A172 (cell line): ENCODE measurements around the gene NTN4. TPM values are rescaled to one million over a fixed set of nuclear protein-coding genes. Genes with fewer than 3 reads are reported as not detected.
"Not testable (repeated sequence)": the region's sequence is repeated elsewhere in the genome, so short reads cannot be mapped to it uniquely, and the experiment has no call there.

Experiments used
- DNase-seq: peaks from one replicate; pipeline ENCODE4 v3.0.0-alpha.2; 2015; ENCODE audit warnings: low spot score
- total RNA-seq: library from RNA; depleted of rRNA; stranded (reverse); fragments of >200 nt; shearing (Covaris generic); gene quantifications from 2 replicates; pipeline ENCODE4 v1.2.3, GENCODE V29; 2014

NTN4 gene
- total RNA-seq, 1 experiment from 2014 or later, result 9.9 TPM

DNA sequence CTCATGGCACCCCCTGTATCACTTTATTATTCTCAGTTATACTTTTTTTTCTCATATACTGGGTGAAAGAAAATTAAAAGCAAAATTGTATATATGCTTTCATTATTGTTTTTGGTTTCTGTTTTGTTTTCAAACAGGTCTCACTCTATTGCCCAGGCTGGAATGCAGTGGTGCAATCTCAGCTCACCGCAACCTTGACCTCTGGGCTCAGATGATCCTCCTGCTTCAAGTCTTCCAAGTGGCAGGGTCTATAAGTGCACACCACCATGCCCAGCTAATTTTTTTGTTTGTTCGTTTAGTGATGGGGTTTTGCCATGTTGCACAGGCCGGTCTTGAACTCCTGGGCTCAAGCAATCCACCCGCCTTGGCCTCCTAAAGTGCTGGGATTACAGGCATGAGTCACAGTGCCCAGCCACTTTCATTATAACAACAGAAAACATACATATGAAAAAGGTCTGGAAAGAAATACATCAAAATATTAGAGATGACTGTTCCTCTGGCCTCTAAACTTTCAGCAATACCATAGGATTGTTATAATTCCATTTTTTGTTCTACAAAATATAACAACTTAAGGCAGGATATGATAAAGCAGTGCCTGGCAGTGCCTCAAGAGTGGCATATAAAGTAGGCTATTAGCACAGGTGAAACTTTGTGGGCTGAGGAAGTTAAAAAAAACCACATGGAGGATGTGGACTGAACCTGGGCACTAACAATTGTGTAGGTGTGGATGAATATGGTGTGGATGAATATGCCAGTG is 5.8 kb upstream of the NTN4 start:
- DNase-seq, result no peak

DNA sequence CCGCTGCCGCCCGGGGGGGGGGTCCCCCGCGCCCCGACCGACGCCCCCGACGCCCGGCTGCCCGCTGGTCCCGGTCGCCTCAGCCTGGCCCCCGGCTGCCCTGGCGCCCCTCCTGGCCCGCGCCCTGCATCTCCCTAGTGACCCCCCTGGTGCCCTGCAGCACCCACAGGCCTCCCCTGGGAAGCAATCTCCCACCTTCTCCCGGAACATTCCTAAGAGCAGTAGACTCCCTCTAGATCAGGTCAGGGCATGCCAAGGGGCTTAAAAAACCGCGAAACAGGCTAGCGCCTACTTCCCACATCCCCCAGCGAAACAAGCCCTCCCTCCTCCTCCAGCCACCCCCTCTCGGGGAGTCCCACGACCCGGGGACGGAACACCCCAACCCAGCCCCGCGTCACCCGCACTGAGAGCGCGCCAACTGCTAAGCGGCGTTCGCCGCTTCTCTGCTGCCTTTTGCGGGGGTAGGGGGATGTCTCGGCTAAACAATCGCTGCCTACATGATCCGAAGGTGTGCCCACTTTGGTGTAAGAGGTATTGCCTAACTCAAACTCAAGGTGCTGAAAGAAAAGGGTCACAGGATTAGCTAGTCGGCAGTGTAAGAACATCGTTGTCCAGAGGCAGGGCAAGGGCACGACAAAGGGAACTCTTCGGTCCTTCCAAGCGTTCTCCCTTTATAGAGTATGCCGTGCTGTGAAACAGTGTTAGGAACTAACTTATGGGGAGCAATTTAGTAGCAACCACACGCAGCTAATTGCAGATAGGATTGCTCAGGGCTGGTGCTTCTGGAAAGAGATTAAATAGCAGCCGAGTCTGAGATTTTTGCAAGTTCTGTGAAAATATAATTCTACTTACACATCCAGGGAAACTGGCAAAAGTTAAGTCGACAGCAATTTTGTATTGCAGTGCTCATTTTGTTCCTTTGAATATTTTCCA is 619 bp upstream of the NTN4 start:
- DNase-seq, result no peak

DNA sequence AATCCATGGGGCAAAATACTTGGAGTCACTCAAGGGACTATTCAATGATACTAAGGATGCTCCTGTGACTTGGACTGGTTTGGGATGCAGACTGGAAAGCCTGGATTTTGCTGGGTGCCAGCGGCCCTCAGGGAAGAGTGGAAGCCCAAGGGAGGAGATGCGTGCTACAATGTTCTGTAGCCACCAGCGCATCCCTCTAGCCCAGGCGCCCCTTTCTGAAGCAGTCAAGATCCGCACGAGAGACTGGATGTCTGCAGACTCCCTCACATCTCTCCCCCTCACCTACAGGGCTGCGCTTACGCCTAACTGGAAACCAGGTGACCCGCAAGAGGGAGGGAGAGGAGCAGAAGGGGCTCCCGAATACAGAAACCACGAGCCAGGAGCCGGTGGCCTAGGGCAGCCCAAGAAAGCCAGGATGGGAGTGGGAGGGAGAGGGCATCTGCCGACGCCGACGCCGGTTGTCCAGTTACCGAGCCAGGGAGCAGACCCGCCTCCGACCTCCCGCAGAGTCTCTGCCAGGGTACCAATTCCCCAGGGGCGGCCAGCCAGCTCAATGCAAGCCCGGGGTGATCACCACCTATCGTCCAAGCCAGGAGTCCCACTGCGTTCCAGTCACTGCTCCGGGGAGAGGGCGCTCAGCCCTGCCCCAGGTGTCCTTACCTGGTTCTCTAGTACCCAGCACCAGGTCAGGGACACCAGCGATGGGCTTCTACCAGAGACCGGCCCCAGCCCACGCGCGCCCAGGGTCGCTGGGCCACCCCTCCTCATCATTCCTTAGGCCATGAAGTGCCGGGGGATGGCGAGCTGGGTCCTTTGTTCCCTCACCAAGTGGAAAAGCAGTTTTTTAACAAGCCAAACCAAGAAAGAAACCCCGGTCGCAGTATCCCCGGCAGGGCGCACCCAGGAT is 1.2 kb downstream of the NTN4 start:
- DNase-seq, result no peak

DNA sequence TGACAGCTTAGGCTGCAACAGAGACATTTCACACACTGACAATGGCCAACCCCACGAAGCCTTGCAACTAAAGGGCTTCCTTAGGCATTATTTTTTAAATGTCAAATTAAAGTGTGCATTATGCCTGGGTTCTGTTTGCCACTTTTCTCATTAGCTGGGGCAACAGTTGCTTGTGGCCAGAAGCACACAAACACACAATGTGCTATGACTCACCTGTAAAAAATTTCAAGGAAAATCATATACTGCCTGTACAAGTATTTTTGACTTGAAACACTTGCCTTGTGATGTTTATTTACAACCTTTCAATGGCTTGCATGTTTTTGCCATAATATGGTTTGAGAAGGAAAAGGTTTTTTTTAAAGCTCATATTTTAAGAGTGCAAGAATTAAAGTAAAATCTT is 1.9 kb downstream of the NTN4 start:
- peak; percentile 41 for DNase-seq

DNA sequence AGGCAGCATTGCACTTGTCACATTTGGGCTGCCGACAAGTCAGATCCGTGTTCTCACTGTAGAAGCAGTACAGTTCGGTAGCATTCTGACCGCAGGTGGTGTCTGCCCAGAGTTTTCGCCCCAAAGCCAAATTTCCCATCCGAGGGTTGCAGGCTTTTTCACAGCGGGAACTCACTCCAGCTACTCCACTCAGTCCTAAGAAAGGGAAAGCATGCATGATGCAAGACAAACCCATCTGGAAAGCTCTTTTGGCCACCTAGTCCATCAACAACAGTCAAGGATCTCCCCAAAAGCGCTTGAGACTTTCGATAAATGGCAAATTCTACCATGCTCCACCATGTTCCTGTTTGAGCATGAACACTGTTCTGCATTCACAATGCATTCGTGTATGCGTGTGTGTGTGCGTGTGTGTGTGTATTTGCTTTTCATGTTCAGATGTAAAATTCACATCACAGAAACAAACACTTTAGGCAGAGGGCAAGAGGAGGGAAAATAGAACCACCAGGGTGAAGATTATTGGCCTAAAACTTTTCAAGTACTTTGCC is 3.2 kb downstream of the NTN4 start:
- no peak for DNase-seq

DNA sequence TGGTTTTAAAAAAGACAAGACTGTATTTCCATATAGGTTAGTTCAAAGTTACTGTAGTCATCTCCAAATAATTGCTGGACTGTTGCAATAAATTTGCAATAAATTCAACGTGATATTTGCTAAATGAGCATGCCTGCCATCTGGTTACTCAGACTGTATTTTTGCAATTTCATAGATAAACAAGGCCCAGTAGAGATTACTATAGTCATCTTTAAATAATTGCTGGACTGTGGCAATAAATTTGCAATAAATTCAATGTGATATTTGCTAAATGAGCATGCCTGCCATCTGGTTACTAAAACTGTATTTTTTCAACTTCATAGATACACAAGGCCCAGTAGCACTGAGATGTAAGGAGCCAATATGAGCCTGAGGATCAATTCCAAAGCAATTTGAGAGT is 5.6 kb downstream of the NTN4 start:
- DNase-seq, result no peak

DNA sequence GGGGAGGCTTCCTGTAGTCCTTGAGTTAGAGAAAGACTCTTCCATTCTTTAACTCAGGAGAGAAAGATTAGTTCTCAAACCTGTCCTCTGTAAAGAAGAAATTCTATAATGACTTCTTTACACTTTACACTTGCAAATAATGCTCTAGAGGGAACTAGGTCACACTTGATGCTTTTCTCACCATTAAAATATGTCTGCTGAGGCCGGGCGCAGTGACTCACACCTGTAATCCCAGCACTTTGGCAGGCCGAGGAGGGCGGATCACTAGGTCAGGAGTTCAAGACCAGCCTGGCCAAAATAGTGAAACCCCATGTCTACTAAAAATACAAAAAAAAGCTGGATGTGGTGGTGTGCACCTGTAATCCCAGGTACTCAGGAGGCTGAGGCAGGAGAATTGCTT is 6.3 kb downstream of the NTN4 start:
- DNase-seq, result peak; percentile 37

DNA sequence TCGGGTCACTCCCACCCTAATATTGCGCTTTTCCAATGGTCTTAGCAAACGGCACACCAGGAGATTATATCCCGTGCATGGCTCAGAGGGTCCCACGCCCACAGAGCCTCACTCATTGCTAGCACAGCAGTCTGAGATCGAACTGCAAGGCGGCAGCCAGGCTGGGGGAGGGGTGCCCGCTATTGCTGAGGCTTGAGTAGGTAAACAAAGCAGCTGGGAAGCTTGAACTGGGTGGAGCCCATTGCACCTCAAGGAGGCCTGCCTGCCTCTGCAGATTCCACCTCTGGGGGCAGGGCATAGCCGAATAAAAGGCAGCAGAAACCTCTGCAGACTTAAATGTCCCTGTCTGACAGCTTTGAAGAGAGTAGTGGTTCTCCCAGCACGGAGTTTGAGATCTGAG is 15.1 kb downstream of the NTN4 start:
- not testable (repeated sequence) for DNase-seq

DNA sequence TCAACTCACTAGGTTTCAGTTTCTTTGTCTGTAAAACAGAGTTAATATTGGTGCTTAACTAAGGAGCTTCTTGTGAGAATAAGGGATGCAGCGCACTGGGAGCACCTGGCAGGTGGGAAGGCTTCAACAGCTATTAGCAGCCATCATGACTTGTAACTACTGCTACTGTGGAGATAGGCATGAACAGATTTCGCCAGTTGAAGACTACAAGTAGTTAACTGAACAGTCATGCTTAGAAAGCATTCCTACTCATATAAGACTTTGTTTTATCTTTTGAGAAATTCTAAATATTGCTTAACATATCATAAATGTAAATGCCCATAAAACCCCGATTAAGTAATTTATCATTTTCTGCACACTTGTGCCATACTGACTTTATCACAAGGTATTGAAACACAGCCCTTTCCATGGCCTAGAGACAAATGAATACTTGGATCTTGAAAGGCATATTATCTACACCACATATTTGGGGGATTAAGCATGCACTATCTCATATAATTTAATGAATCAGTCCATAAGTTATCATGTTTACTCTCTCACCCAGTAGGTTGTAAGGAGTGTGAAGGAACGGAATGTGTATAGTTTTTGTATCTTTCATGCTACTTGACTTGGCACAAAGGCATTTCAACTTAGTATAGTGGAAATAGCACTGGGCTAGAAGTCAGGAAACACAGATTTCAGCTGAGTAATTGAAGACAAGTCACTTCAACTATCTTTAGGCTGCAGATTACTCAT is 16.1 kb downstream of the NTN4 start:
- no peak for DNase-seq

DNA sequence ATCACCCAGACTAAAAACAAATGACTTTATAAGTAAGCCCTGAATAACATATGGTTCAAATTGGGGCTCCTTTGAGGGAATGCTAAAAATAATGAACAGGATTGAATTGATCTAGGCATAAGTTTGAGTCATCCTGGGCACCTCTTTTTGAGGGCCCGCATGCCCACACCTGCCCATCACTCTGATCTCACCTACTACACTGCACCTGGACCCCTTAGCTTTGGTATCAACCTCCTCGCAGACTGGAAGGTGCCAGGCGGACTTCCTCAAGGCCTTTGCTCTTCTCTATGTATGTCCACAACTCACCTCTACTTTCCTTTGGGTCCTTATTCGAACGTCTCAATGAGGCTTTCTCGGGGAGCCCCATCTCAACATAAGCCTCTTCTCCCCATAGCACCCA is 17.2 kb downstream of the NTN4 start:
- DNase-seq, result no peak

DNA sequence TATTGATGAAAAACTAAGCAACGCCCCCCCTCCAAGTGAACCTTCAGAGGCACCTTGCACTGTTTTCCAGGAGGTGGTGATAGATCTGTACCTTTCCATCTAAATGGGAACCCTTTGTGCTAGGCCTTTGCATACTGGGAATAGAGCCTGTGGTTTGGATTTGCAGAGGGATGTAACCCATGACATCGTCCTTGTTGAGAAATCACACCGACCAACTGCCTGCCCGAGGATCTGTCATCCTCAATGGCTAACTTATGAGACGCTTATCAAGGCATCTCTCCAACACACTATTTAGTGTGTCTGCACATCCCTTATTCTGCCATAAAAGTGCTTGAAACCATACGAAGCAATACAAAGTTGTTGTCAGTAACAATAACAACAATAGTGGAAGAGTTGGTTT is 22.9 kb downstream of the NTN4 start:
- DNase-seq, result no peak

DNA sequence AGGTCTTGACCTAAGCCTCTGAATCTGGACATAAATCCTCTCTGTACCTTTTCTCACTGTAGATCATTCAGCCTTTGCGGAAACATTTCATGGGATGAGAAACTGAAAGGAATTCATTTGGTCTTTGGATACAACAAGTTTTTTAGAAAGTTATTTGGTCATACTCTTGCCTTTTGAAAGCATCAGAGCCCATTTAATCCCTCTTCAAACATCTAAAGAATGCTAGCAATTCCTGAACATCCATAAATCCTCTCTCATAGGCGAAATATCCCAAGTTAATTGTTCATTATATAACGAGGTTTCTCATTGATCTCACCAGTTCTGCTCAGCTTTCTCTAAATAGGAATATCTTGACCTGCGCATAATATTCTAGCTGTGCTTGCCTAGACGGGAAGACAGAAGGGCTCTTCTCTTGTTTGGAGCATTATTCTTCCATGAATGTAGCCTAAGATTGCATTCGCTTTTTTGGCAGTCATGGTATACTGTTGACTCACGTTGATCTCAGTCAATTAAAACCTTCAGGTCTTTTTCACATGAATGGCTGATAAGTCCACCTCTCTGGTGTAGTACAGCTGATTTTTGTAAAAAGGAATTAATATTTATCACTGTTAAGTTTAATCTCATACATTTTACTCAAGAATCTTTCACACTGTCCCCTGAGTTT is 24.1 kb downstream of the NTN4 start:
- peak; percentile 48 for DNase-seq

DNA sequence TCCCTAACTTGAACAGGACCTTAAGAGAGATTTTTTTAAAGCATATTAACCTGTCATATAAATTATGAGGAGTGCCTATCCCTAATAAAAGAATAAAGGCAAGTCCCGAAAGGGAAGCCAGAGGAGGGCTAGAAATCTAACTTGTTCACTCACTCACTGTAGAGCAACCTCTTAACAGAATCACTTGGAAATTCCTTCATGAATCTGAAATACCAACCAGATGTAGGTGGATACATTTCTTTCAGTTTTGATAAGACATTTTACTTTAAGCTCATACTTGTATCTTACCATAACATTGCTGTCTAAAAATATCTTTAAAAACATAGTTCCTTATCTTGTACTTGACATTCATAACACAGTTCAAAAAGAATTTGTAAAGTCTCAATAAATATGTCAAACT is 25.7 kb downstream of the NTN4 start:
- no peak for DNase-seq

DNA sequence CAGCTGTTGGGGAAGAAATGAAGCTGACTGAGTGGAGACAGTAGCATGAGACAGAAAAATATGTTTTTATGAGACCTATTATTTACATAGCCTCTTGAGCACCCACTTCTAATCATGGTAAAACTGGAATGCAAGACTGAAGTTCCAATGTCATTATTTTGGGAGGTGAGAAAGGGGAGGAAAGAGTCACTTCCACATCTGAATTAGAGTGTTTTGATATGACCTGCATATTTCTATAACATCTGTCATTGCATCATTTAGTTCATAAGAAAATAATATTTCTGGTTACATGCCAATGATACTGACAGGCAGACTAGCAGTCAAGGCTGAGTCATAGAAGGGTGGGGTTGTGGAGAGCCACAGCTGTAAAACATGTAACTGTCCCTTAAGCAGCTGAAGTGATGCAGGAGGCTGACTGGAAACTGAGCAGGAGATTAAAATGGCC is 26.7 kb downstream of the NTN4 start:
- DNase-seq, result peak; percentile 78

DNA sequence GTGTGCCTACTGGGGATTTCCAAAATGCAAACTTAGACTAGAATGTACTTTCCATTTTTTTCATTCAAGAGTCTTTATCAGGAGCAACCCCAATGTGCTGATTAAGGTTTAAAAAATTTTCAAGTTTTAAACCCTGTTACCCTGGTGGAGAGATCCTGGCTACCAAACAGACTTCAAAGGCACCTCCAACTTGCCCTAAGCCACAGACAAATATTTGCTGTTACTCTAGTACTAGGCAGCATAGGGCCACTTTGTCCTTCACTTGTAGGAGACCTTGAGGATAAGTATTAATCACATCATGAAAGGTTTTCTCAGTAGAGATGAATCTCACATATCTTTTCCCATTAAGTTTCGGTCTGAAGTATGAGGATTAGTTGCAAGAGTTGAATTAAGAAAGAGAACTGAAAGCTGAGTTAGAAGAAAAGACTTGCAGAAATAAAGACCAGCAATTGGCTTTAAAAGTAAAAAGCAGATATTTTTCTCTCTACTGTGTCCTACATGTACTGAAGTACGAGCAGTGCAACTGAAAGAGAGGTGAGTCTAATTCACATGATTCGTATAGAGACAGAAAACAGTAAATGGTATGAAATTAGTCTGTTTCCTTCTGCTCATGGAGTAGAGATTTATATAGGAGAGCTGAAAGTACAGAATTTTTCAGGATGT is 28.3 kb downstream of the NTN4 start:
- no peak for DNase-seq

DNA sequence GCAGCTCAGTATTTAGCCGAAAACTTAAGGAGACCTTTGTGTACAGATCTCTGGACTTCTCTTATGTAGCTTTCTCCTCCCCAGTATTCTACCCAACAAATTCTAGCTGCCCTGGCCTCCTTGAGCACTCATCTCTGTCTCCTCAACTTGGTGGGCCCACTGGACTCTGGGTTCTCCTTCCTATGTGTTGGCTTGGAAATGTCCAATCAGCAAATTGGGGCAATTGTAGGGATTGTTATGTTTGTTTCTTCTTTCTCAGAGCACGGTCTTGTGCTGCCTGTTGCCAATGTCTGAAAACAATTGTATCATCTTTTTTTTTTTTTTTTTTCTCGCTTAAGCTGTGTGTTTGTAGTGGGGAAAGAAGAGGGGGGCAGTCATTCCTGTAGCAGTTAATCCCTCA is 30.2 kb downstream of the NTN4 start:
- no peak for DNase-seq

DNA sequence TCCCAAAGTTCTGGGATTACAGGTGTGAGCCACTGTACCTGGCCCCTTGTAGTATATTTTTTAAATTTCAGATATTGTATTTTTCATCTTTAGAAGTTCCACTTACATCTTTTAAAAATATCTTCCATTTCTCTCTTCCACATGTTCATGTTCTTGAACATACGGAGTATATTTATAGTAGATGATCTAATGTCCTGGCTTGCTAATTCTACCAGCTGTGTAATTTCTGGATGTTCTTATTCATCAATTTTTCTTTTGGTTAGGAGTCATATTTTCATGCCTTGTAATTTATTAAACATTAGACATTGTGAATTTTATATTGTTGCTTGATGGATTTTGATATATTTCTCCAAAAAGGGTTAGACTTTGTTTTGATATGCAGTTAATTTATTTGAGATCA is 30.8 kb downstream of the NTN4 start:
- DNase-seq, result no peak

DNA sequence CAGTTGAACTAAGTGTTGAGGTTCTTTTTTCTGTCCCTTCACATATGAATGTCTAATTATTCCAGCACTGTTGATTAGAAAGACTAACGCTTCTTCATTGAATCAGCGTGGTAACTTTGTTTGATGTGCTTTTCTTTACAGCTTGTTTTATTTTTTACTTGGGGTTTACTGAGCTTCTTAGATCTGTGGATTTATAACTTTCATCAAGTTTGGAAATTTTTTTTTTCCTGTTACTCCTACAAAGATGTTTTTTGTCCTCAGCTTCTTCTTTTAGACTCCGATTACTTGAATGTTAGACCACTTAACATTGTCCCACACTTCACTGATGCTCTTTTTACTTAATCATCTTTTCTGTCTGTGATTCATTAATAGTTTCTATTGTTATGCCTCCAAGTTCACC is 31.5 kb downstream of the NTN4 start:
- no peak for DNase-seq

DNA sequence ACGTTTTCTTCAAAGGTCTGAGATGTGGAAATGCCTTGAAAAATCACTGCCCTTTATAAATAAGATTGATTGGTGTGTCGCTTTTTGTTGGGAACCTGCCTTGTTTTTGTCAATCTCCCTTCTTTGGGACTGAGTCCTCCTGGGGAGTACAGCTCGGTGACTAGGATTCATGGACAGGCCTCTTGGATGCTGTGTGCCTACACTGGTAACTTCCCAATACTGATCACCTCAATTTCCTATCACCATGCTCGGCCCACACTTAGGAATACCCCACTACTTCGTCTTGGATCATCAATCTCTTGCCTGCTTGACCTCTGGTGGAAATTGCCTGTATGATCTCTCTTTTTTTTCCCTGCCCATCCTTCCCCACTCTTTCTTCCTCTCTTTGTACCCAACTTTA is 34.2 kb downstream of the NTN4 start:
- no peak for DNase-seq
